MM.1S (cell line): ENCODE measurements around the gene DPP6.

Source experiments
- DNase-seq: peaks from one replicate; pipeline ENCODE4 v3.0.0-alpha.2; 2015
- H2AFZ ChIP-seq: fragments of 300-600 bp; sonication (generic); 2 replicates; pipeline ENCODE4 v1.6.0; 2016; ENCODE audit warnings: antibody characterized with exemption, low read length
- H3F3A ChIP-seq: fragments of 300-600 bp; sonication (generic); 2 replicates; pipeline ENCODE4 v1.6.1; 2016; ENCODE audit warnings: mild to moderate bottlenecking, antibody characterized with exemption, low read length, moderate library complexity, mixed read lengths; ENCODE audit not compliant: insufficient read depth
- H3K27ac ChIP-seq: fragments of 300-600 bp; sonication (generic); 2 replicates; pipeline ENCODE4 v1.5.1; 2016; ENCODE audit warnings: mild to moderate bottlenecking, low read length
- H3K27me3 ChIP-seq: fragments of 300-600 bp; sonication (generic); replicated peaks from 2 replicates; pipeline ENCODE4 v1.6.0; 2016; ENCODE audit warnings: low read length; ENCODE audit not compliant: insufficient read depth
- H3K36me3 ChIP-seq: fragments of 300-600 bp; sonication (generic); replicated peaks from 2 replicates; pipeline ENCODE4 v1.6.1; 2016; ENCODE audit warnings: mild to moderate bottlenecking, low read length, mixed read lengths; ENCODE audit not compliant: insufficient read depth
- H3K4me1 ChIP-seq: fragments of 300-600 bp; sonication (generic); 2 replicates; pipeline ENCODE4 v1.6.1; 2016; ENCODE audit warnings: low read length, mixed read lengths
- H3K4me2 ChIP-seq: fragments of 300-600 bp; sonication (generic); 2 replicates; pipeline ENCODE4 v1.6.0; 2016; ENCODE audit warnings: low read depth, low read length
- H3K4me3 ChIP-seq: fragments of 300-600 bp; sonication (generic); 2 replicates; pipeline ENCODE4 v1.5.1; 2016; ENCODE audit warnings: low read length, mixed read lengths
- H3K79me2 ChIP-seq: fragments of 300-600 bp; sonication (generic); 2 replicates; pipeline ENCODE4 v1.6.1; 2016; ENCODE audit warnings: mixed run types, low read length, mixed read lengths
- H3K9ac ChIP-seq: fragments of 300-600 bp; sonication (generic); 2 replicates; pipeline ENCODE4 v1.6.1; 2016; ENCODE audit warnings: low read length, mixed read lengths
- H3K9me2 ChIP-seq: fragments of 300-600 bp; sonication (generic); replicated peaks from 2 replicates; pipeline ENCODE4 v1.6.1; 2016; ENCODE audit warnings: mild to moderate bottlenecking, low read length, mixed read lengths; ENCODE audit not compliant: insufficient read depth
- H3K9me3 ChIP-seq: fragments of 300-600 bp; sonication (generic); replicated peaks from 2 replicates; pipeline ENCODE4 v1.6.1; 2016; ENCODE audit warnings: mild to moderate bottlenecking, low read length, mixed read lengths; ENCODE audit not compliant: insufficient read depth
- H4K20me1 ChIP-seq: fragments of 300-600 bp; sonication (generic); 2 replicates; pipeline ENCODE4 v1.6.1; 2016; ENCODE audit warnings: mild to moderate bottlenecking, low read length, moderate library complexity, mixed read lengths; ENCODE audit not compliant: insufficient read depth
- CTCF ChIP-seq: fragments of 300-600 bp; sonication (generic); IDR thresholded peaks from 2 replicates; pipeline ENCODE4 v1.5.1; 2016; ENCODE audit warnings: antibody characterized with exemption, low read length, mixed read lengths
- EZH2 ChIP-seq: fragments of 300-600 bp; sonication (generic); optimal IDR thresholded peaks from 2 replicates; pipeline ENCODE3; 2017; ENCODE audit warnings: low read depth, mild to moderate bottlenecking, antibody characterized with exemption, low read length, mixed read lengths
- EZH2phosphoT487 ChIP-seq: fragments of 300-600 bp; sonication (generic); IDR thresholded peaks from 2 replicates; pipeline ENCODE4 v1.6.1; 2018; ENCODE audit warnings: antibody characterized with exemption, low read length

DPP6 gene

GRCh38 chr7:154336295-154336694 lies 284.1 kb downstream of the DPP6 start:
- Histone ChIP-seq H3K9ac (no peak overlapping the region), H3K79me2 (no peaks in the 10 kb centered on the region), H3K9me3 (no peaks in the 10 kb centered on the region), H3K9me2 (no peaks in the 10 kb centered on the region), H3F3A (no peaks in the 10 kb centered on the region), H3K4me1 (no peaks in the 10 kb centered on the region), H3K4me2 (no peak overlapping the region), H3K27ac (no peak overlapping the region), H3K4me3 (no peak overlapping the region), H3K36me3 (no peaks in the 10 kb centered on the region), H2AFZ (no peak overlapping the region), H3K27me3 (no peaks in the 10 kb centered on the region), H4K20me1 (no peaks in the 10 kb centered on the region)
- DNase-seq = no peak
- TF ChIP-seq CTCF = no peak
- no peak for TF ChIP-seq EZH2
- no peak for TF ChIP-seq EZH2phosphoT487

- Histone ChIP-seq H3K27me3 (no peaks in the 10 kb centered on the region), H3K9me2 (no peaks in the 10 kb centered on the region), H3K4me3 (no peak overlapping the region), H2AFZ (no peak overlapping the region), H3K36me3 (no peaks in the 10 kb centered on the region), H3K9me3 (no peaks in the 10 kb centered on the region), H3K4me1 (no peaks in the 10 kb centered on the region), H3K27ac (no peak overlapping the region), H4K20me1 (no peaks in the 10 kb centered on the region), H3K9ac (no peak overlapping the region), H3K79me2 (no peaks in the 10 kb centered on the region), H3K4me2 (no peak overlapping the region), H3F3A (no peaks in the 10 kb centered on the region)
- no peak for DNase-seq
- no peak for TF ChIP-seq CTCF
- no peak for TF ChIP-seq EZH2phosphoT487
- no peak for TF ChIP-seq EZH2
Measured at GRCh38 chr7:154338701-154339506, 286.7 kb downstream of the DPP6 start.

GRCh38 chr7:154342971-154343633 lies 290.9 kb downstream of the DPP6 start:
- DNase-seq = no peak
- TF ChIP-seq CTCF (no peak), EZH2phosphoT487 (no peak), EZH2 (no peak)
- H3K4me3 ChIP-seq = no peak overlapping the region
- H3K27me3 ChIP-seq = no peaks in the 10 kb centered on the region
- no peak overlapping the region for H2AFZ ChIP-seq
- H4K20me1 ChIP-seq = no peaks in the 10 kb centered on the region
- no peaks in the 10 kb centered on the region for H3K36me3 ChIP-seq
- H3K4me1 ChIP-seq = no peaks in the 10 kb centered on the region
- no peaks in the 10 kb centered on the region for H3K79me2 ChIP-seq
- H3F3A ChIP-seq = no peaks in the 10 kb centered on the region
- H3K9me3 ChIP-seq = no peaks in the 10 kb centered on the region
- no peaks in the 10 kb centered on the region for H3K9me2 ChIP-seq
- no peak overlapping the region for H3K27ac ChIP-seq
- no peak overlapping the region for H3K4me2 ChIP-seq
- H3K9ac ChIP-seq = no peak overlapping the region
